B cell (primary cell): ENCODE measurements around the gene CISH.

Source experiments
- CTCF ChIP-seq: fragments of 200-600 bp; IDR thresholded peaks from one replicate; pipeline ENCODE4 v1.8.0; 2022; ENCODE audit warnings: antibody characterized with exemption, mild to moderate bottlenecking
- EZH2 ChIP-seq: IDR thresholded peaks from 2 replicates; pipeline ENCODE4 v1.6.1; 2012; ENCODE audit warnings: borderline replicate concordance, low read depth, mild to moderate bottlenecking, moderate library complexity, low read length; ENCODE audit not compliant: insufficient read depth, poor library complexity, severe bottlenecking

GRCh38 chr3:50581459-50581842, 30.1 kb downstream of the CISH start:
- TF ChIP-seq CTCF (no peak), EZH2 (no peak)
